Endodermal cell (in vitro differentiated cells): Measurements from ENCODE around the gene BRSK1. TPM values are rescaled to one million over a fixed set of nuclear protein-coding genes. Genes with fewer than 3 reads are reported as not detected.

Experiments used
- DNase-seq: peaks from one replicate; pipeline ENCODE4 v3.0.0-alpha.2; 2017
- H3K27ac ChIP-seq: 2 replicates; pipeline ENCODE4 v1.5.1; 2013; ENCODE audit warnings: mild to moderate bottlenecking, low read depth, low read length, moderate library complexity
- H3K27me3 ChIP-seq: 2 replicates; pipeline ENCODE4 v1.6.1; 2013; ENCODE audit warnings: mild to moderate bottlenecking, low read length, moderate library complexity; ENCODE audit not compliant: insufficient read depth, control insufficient read depth, poor library complexity, severe bottlenecking
- H3K36me3 ChIP-seq: 2 replicates; pipeline ENCODE4 v1.7.0; 2013; ENCODE audit warnings: mild to moderate bottlenecking, low read length, moderate library complexity; ENCODE audit not compliant: control insufficient read depth, insufficient read depth
- H3K4me1 ChIP-seq: one replicate; pipeline ENCODE4 v1.7.0; 2013; ENCODE audit warnings: low read length; ENCODE audit not compliant: control insufficient read depth, insufficient read depth
- H3K4me3 ChIP-seq: 2 replicates; pipeline ENCODE4 v1.5.1; 2013; ENCODE audit warnings: mild to moderate bottlenecking, low read length, moderate library complexity
- H3K9ac ChIP-seq: 2 replicates; pipeline ENCODE4 v1.6.1; 2013; ENCODE audit warnings: mild to moderate bottlenecking, low read length, moderate library complexity; ENCODE audit not compliant: poor library complexity, severe bottlenecking; ENCODE audit errors: extremely low read depth
- H3K9me3 ChIP-seq: 2 replicates; pipeline ENCODE4 v1.6.1; 2013; ENCODE audit warnings: mild to moderate bottlenecking, low read length, moderate library complexity; ENCODE audit not compliant: control insufficient read depth
- H3K27ac Mint-ChIP-seq: 2 replicates; pipeline ENCODE4 v1.8.0; 2020; ENCODE audit warnings: mixed read lengths
- H3K27me3 Mint-ChIP-seq: 2 replicates; pipeline ENCODE4 v1.8.0; 2021; ENCODE audit warnings: mild to moderate bottlenecking, mixed read lengths; ENCODE audit not compliant: insufficient read depth
- H3K36me3 Mint-ChIP-seq: 2 replicates; pipeline ENCODE4 v1.8.0; 2020; ENCODE audit warnings: low read depth, mixed read lengths
- H3K4me1 Mint-ChIP-seq: 2 replicates; pipeline ENCODE4 v1.8.0; 2020; ENCODE audit warnings: mixed read lengths
- H3K4me3 Mint-ChIP-seq: 2 replicates; pipeline ENCODE4 v1.8.0; 2020; ENCODE audit warnings: mild to moderate bottlenecking, moderate library complexity, mixed read lengths
- H3K9me3 Mint-ChIP-seq: 2 replicates; pipeline ENCODE4 v1.8.0; 2020; ENCODE audit warnings: mild to moderate bottlenecking, mixed read lengths
- WGBS, 2 experiments: methylation state at CpG; one replicate each; pipeline versions ENCODE4 v1.1.5 to v1.1.7; 2013; ENCODE audit warnings: missing lambda C conversion rate in 2 of 2, mixed read lengths in 1 of 2; ENCODE audit not compliant: insufficient coverage in 1 of 2, insufficient read length in 1 of 2; 5-methylcytosine and 5-hydroxymethylcytosine counted together
- total RNA-seq, 2 donors: library from RNA; stranded (reverse); fragmentation: NEBNext Ultra II Directional in 1 of 2; extraction: Animal tissue kit (Norgen Biotek cat#: 25700) in 1 of 2; gene quantifications; 2 replicates in 1 of 2; 3 replicates in 1 of 2; pipeline ENCODE4 v1.2.1, GENCODE V29; 2021
- TF ChIP-seq, protein P1 (sequence below): fragments of 200-600 bp; sonication (generic); conservative IDR thresholded peaks from 2 replicates; pipeline ENCODE4 v1.5.0; 2021; ENCODE audit warnings: antibody characterized with exemption, mild to moderate bottlenecking

Gene BRSK1
- total RNA-seq, 2 donors from 2014 or later, result 75.9 to 91.4 TPM

DNA sequence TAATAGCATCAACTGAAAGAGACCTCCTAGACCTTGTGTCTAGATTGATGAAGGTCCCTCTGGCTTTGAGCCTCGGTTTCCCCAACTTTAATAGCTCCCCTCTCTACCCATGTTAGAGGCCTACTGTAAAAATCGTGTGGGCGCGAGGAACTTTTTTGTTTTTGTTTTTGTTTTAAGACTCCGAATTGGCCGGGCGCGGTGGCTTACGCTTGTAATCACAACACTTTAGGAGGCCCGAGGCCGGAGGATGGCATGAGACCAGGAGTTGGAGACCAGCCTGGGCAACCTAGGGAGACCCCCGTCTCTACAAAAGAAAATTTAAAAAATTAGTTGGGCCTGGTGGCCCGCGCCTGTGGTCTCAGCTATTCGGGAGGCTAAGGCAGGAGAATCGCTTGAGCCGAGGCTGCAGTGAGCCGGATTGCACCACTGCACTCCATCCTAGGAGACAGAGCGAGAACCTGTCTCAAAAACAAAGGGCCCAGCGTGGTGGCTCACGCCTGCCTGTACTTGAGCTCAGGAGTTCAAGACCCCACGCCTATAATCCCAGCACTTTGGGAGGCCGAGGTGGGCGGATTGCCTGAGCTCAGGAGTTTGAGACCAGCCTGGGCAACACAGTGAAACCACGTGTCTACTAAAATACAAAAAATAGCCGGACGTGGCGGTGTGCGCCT, 24.1 kb upstream of the BRSK1 start:
- peaks cover 25% of the 10 kb centered on the region for H3K4me1 Mint-ChIP-seq
- 49 to 55% methylated on average over 26 to 29 of the region's 29 CpGs for WGBS, 2 experiments

DNA sequence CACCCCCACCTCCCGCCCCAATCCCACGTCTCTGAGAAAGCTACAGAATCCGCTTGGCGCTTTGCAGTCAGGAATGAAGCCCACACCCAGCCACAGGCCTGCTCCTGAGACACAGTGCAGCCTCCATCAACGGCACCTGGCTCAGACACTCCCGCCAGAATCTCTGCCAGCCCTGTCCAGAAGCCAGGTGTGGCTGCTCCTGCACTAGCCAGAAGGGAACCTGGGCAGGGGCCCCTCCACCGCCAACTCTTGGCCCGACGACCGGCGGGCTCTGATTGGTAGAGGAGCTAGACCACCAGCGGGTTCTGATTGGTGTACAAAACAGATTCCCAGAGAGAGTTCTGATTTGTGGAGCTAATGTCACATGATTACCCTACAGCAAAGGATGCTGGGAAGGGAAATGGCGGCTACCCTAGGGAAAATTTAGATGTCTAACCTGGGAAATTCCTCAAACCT, 22.1 kb upstream of the BRSK1 start:
- Histone ChIP-seq H3K27ac (no peak overlapping the region), H3K9ac (no peak overlapping the region), H3K4me1 (no peaks in the 10 kb centered on the region), H3K9me3 (peaks cover 4% of the 10 kb centered on the region), H3K36me3 (peaks cover 2% of the 10 kb centered on the region), H3K4me3 (no peak overlapping the region), H3K27me3 (no peaks in the 10 kb centered on the region)
- Mint-ChIP-seq H3K36me3 (peaks cover 16% of the 10 kb centered on the region), H3K27ac (no peak overlapping the region), H3K4me1 (peaks cover 13% of the 10 kb centered on the region), H3K9me3 (peaks cover 4% of the 10 kb centered on the region), H3K4me3 (no peak overlapping the region), H3K27me3 (no peaks in the 10 kb centered on the region)
- TF ChIP-seq, protein P1, sequence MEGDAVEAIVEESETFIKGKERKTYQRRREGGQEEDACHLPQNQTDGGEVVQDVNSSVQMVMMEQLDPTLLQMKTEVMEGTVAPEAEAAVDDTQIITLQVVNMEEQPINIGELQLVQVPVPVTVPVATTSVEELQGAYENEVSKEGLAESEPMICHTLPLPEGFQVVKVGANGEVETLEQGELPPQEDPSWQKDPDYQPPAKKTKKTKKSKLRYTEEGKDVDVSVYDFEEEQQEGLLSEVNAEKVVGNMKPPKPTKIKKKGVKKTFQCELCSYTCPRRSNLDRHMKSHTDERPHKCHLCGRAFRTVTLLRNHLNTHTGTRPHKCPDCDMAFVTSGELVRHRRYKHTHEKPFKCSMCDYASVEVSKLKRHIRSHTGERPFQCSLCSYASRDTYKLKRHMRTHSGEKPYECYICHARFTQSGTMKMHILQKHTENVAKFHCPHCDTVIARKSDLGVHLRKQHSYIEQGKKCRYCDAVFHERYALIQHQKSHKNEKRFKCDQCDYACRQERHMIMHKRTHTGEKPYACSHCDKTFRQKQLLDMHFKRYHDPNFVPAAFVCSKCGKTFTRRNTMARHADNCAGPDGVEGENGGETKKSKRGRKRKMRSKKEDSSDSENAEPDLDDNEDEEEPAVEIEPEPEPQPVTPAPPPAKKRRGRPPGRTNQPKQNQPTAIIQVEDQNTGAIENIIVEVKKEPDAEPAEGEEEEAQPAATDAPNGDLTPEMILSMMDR, result no peak
- 95% methylated on average over 13 of the region's 13 CpGs for WGBS, 2 experiments
- peak; percentile 69 for DNase-seq

More for the DNA sequence above, 24.1 kb upstream of the BRSK1 start:
- Mint-ChIP-seq H3K9me3 (no peaks in the 10 kb centered on the region), H3K27me3 (no peaks in the 10 kb centered on the region), H3K27ac (peak overlapping the region; percentile 97), H3K4me3 (peak overlapping the region; percentile 98), H3K36me3 (peaks cover 12% of the 10 kb centered on the region)
- H3K9me3 ChIP-seq, result no peaks in the 10 kb centered on the region
- no peaks in the 10 kb centered on the region for H3K27me3 ChIP-seq
- H3K27ac ChIP-seq, result peak overlapping the region; percentile 89
- DNase-seq, result peak; percentile 67
- H3K36me3 ChIP-seq, result peaks cover 4% of the 10 kb centered on the region
- peak overlapping the region; percentile 84 for H3K9ac ChIP-seq
- peaks cover 11% of the 10 kb centered on the region for H3K4me1 ChIP-seq
- peak overlapping the region; percentile 90 for H3K4me3 ChIP-seq
- TF ChIP-seq, protein P1, result no peak

DNA sequence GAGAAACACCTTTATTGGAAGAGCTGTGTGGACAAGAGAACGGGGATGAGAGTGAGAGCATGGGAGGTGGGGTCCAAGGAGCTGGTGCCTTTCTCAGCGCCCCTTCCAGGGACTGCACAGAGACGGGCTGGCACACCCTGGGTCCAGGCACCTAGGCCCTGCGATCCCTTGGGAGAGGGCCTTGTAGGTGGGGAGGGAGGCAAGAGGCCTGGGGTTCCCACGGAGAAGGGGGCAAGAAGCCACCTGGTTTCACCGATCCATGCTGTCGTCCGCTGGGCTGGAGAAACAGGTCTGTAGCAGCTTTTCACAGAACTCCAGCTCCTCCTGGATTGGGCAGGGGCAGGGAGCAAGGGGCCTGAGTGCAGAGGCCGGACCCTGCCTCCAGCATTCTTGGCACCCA, 21.4 kb upstream of the BRSK1 start:
- Mint-ChIP-seq H3K4me3 (no peak overlapping the region), H3K27me3 (no peaks in the 10 kb centered on the region), H3K9me3 (peaks cover 10% of the 10 kb centered on the region), H3K36me3 (peaks cover 18% of the 10 kb centered on the region), H3K4me1 (peaks cover 6% of the 10 kb centered on the region), H3K27ac (no peak overlapping the region)
- peaks cover 9% of the 10 kb centered on the region for H3K9me3 ChIP-seq
- H3K4me3 ChIP-seq, result no peak overlapping the region
- TF ChIP-seq, protein P1, result no peak
- no peak for DNase-seq
- H3K36me3 ChIP-seq, result peaks cover 3% of the 10 kb centered on the region
- 90 to 100% methylated on average over 5 to 9 of the region's 9 CpGs for WGBS, 2 experiments
- H3K27ac ChIP-seq, result no peak overlapping the region
- no peak overlapping the region for H3K9ac ChIP-seq
- no peaks in the 10 kb centered on the region for H3K4me1 ChIP-seq
- no peaks in the 10 kb centered on the region for H3K27me3 ChIP-seq
